ENCODE data around the gene TMEFF2.
"Not testable (repeated sequence)": the region's sequence is repeated elsewhere in the genome, so short reads cannot be mapped to it uniquely, and the experiment has no call there.

Gene TMEFF2

DNA sequence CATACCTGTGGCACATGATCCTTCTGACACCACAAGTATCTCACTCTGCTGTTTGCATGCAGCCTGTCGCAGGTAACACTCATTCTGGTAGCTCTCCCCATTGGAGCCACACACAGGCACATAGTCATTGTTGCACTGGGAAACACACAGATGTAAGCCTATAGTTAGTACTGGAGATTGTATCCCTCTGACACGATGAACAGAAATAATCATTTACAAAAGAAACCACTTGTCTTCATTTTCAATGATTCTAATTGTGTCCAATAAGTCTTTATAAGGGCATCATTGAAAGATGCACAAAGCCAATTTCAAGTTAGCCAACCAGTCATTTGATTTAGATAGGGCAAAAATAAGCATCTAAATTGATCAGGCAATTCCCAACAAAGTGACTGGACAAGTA, 10.4 kb downstream of the TMEFF2 start:
- DNase-seq (ENCODE audit: low read depth) = no peak

DNA sequence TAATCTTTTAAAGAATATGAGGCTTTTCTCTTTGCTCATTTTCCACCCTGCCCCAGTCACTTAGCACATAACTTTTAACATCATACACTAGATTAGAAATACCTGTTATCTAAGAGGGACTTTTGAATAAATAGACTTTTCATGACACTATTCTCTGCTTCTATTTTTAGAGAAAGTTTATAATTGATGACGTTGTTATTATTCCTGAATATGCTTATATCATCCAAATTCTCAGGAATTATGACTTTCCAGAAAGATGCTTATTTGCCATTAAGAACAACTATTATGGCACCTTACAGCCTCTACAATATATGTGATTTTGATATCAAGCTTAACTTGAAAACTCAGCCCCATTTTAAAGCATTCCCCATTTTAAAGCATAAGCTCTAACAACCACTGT, 11.4 kb downstream of the TMEFF2 start:
- DNase-seq (ENCODE audit: low read depth) = no peak

DNA sequence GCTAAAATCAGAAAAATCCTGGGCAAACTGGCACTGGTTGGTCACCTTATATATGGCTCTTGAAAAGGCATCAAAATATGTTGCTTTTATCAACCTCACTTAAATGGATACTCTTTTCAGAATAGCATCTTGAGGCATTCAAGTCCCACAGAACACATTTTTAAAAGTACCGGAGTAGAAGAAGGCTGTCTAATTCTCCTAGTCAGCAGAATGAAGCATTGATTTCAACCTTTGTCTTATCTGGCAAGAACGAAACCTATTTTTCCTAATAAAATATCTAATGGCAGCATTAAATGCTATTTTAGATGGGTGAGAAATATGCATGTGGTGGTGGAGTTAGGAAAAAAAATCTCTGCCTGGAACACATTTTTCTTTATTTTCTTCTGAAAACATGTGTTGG, 27.8 kb downstream of the TMEFF2 start:
- DNase-seq (ENCODE audit: low read depth) = no peak

DNA sequence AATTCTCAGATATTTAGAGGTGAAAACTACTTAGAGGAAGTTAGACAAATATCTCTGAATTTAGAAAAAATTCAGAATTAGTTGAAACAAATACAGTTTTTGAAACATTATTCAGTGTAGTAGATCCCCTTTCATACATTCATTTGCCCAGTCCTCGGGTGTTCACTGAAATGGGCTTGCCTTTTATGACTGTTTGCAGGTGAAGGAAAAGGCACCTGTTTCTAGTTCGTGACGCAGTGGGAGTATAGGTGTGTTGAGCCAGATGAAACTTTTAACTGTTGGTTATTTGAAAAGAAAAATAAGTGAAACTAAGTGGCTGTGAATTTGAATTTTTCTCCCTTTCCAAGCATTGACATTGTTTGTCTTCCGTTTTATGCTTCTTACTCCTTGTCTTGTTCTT, 28.9 kb downstream of the TMEFF2 start:
- no peak for DNase-seq (ENCODE audit: low read depth)

DNA sequence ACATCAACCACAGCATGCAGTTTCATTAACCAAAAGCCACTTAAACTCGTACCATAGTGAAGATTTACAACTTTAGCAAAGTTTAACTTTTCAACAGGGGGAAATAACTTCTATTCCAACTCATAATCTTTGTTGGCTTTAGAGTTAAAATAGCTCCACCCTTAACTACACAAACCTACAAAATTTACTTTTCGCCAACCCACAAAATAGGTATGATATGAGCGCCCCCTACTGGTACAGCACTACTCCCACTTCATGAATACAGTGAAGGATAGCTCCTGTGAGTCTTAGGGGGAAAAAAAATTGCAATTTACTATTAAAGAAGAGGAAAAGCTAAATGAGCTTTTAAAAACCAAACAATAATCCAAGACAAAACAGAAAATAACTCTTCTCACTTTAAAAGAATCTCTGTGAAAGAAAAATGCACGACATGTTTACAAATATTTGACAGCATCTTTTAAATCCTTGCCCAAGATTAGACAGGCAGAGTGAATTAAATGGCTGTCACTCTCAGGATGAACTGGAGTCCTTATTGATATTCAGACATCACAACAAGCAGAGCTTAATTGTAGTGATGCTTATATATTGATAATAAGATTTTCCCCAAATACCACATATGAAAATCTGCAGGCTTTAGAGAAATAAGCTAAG, 32.2 kb downstream of the TMEFF2 start:
- no peak for DNase-seq (ENCODE audit: low read depth)

DNA sequence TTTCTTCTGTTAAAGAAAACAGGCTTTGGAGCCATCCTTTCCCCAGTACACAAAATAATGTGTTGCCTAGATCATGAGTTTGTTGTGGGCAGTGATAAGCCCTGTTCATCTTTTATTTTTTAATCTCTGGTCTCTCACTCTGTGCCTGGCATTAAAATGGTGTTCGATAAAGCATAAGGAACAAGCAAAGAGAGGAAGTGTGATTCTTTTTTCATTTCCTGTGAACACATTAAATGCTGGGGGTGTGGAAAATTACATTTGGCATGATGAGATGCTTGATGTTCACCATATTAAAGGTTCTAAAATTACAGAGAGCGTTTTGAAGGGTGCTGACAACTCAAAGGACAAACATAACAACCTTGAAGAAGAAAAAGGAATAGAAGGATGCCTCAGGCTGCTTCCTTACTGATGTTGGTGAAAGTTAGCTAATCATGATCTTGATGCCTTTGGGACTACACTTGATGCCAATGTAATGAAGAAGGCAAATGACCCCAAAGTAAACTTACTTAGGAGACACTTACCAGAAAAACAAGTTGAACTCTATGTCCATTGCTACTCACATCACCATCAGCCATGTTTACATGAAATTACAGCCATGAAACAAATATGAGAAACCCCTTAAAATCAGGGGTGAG, 33.0 kb downstream of the TMEFF2 start:
- DNase-seq (ENCODE audit: low read depth) = no peak

DNA sequence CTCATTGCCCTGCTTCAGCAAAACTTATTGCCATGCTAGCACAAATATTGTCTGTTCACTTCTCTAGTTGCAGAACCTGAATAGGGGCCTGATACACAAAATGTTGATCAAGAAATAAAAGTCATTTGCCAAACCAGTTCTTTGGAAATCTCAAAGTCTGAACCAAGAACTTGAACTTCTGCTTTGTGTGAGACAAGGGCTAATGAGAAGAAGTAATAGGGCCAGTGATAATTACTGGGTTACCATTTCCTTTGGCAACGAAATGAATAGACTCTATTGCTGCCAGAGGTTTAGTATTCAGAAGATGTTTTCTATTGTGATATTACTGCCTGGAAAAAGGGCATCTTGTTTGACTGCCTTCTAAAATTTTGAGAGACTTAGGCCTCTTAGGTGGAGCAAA, 35.0 kb downstream of the TMEFF2 start:
- no peak for DNase-seq (ENCODE audit: low read depth)

DNA sequence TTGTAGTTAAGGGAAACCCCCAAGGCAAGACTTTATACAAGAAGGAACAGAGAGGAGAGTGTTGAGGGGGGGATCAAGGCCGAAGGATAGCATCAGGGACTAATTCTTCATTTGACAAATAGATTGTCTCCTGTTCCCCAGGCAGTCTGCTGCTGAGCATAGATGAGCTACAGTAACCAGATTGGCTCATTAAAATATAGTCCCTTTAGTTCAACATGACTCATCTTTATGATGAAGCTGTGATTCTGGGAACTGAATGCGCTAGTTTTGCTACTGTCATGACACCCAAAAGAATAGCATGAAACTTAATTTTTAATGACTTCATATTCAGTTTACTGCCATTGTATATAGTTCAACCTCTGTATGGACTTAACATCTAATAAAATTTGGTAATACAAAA, 35.5 kb downstream of the TMEFF2 start:
- no peak for DNase-seq (ENCODE audit: low read depth)

DNA sequence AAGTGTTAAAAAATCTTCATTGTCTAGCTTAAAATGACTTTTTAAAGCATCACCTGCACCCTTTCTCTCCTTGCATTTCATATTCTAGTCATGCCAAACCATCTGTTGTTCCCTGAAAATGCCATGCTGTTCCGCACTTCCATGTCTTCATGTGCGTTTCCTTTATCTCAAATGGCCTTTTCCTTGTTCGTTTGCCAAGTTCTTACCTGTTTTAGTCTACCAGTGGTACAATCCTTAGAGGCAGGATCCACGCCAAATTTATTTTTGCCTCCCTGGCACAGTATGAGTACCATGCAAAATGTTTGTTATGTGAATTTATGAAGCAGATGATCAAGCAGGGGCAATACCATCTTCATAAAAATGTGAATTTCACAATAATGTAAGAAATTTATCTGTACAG, 37.0 kb downstream of the TMEFF2 start:
- no peak for DNase-seq (ENCODE audit: low read depth)

DNA sequence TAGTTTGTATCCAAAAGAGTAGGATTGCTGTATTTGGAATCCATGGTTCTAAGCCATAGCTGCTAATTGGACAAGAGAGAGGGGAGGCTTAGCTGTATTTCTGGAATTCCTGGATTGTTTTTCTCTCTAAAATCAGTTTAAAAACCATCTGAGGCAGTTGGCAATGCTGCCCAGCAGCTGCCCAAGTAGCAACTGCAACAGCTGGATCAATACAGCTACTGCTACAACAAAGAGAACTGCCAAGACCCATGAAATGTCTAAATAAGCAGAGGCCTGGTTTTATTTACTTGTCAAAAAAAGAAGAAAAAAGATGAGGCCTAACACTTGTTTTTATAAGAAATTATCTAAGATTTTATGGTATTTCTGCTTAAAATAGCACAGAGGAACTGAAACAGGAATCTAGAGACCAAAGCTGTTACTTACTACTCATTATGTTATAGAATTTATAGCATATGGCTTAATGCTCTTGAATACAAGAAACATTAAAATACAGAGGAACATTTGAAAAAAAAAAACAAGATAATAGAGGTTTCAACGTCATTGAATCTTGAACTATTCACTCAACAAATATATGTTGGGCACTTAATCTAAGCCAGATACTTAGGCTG, 39.1 kb downstream of the TMEFF2 start:
- no peak for DNase-seq (ENCODE audit: low read depth)

DNA sequence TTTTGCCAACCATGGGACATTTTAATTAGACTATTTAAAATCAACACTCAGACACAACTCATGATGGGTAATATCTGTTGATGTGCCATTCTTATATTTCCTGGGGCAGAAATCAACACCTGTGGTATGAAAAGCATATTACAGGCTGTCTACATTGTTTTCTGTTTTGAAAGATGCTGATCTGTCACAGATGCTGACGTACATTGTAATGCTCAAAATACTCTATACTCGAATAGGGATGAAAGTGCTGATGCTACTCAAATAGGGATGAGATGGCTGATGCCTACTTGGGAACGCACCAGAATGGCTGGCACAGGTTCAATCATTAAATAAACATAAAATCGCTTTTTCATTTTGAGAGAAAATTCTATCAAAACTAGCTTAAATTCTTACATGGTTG, 41.2 kb downstream of the TMEFF2 start:
- DNase-seq (ENCODE audit: low read depth) = no peak

DNA sequence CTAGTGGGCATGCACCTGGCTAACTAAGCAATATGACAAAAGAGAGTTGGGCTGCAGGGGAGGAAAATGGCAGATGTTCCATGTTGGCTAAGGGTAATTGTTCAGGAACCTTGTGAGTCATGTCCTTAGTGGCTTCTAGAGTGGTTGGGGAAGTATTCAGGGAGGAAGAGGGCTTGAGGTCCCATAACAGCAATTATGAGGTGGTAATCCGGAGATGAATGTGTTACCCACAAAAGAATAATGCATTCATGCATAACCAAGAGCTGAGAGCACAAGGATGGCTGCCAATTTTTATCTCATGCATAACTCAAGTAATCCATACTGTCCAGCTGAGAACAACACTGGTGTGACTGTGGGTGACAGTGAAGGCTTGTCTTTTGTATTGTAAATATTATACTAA, 42.9 kb downstream of the TMEFF2 start:
- DNase-seq (ENCODE audit: low read depth) = peak; percentile 60

DNA sequence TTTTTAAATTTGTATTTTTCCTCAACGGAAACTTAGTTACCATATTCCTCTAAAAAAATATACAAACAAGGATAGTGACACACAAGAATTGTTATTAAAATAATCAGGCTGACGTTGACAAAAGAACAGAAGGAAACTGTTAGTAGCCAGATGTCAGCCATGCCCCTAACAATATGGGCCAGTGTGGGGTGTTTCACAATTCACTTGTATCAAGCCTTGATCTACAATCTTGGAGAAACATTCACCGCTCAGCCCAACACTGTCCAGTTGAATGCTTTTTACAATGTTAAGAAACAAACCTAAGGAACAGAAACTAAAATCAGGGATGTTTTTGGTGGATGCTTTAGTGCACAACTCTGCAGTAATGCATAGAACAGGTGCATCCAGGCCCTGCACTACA, 44.6 kb downstream of the TMEFF2 start:
- DNase-seq (ENCODE audit: low read depth) = no peak

DNA sequence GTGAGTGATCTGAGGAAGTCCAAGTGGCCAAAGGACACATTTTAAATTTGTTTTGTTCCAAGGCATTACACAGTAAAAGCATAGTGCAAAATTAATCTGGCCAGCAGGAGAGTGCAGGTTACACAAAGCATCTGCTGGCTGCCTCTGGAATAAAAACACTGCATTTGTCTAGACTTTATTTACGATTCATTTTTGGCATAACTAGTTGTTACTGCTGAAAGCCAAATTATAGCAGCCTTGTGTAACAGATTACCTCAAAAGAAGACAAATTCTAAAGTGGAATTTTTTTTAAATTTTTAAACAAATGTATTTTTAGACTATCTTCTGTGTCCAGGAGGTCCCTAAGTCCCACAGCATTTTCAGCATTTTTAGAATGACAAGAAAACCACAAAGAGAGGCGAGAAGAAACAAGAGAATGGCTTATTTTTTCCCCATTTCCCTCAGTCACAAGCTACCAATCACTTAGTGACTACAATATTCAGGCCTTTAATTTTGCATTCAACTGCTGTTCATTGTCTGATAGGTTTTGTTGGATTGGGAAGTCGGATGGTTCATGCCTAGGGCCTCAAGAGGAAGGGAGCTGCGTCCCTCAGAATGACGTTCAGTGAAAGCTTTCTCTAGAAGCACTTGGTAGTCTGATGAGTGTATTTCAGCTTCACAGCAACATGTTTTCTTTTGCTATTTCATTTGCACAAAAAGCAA, 46.0 kb downstream of the TMEFF2 start:
- no peak for DNase-seq (ENCODE audit: low read depth)

DNA sequence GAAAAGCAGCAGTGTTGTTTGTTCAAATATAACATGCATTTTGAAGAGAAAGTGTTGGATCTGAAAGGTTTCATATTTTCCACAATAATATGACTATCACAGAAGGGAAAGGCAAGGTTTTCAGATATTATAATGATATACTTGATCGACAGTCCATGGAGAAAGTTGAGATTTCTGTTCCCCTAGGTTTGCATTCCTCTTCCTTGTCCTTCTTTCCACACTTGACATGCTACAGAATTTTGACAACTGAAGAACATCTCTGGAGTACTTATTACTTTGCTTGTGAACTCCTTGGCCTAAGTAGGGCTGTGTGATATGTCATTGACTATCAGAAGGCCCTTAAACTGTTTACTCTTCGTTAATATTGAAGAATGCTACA, 46.5 kb downstream of the TMEFF2 start:
- no peak for DNase-seq (ENCODE audit: low read depth)

DNA sequence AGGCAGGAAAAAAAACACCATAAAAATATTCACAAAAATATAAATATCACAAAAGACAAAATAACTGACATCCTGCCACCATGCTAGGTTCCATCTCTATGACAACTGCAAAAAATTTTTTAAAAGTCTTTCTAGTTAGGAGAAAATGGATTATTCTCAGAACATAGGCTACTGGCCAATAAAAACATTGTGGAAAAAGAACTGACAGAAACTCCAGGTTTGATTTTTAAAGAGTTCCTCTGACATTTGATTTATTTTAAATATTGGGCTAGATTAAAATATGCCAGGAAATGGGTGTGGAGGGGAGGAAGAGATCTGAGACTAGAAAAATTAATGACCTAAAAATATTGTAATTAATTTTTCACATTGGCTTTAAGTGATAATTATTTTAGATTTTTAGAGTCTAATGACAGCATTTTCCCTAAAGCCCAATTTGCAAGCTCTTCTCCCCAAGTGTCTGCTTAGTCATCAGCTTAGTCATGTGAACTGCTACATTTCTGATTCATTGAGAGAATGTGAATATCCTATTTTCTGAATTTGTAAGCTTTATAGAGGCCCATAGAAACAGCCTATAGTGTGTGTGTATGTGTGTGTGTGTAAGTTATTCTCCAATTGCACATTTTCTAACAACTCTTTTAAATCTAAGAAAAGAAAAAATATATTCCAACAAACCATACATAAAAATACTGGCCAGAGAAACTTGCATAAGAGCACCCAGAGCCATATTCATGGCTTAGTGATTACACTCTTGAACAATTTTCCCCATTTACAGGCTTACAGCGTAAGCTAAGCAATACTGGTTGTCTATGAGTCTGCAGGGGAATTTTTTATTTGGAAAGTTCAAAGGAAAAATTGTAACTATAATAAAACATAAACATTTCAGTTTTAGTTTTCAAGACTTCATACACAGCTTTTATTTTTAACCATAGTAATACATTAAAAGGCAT, 48.4 kb downstream of the TMEFF2 start:
- no peak for DNase-seq (ENCODE audit: low read depth)

DNA sequence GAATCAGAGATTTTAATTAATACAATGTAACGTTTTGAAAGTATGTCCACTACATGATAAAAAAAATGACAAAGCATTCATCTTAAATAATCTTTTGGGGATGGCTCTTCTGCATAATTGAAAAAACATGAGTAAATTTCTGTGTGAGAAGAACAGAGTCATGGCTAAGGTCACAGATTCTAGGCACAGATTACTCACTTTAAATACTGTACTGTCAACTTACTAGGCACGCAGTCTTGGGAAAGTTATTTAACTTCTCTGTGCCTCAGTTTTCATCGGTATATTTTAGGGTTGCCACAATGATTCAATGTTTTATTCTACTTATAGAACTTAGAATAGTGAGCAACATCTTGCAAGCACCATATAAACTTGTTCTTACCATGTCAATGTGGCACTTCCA, 49.2 kb downstream of the TMEFF2 start:
- no peak for DNase-seq (ENCODE audit: low read depth)

DNA sequence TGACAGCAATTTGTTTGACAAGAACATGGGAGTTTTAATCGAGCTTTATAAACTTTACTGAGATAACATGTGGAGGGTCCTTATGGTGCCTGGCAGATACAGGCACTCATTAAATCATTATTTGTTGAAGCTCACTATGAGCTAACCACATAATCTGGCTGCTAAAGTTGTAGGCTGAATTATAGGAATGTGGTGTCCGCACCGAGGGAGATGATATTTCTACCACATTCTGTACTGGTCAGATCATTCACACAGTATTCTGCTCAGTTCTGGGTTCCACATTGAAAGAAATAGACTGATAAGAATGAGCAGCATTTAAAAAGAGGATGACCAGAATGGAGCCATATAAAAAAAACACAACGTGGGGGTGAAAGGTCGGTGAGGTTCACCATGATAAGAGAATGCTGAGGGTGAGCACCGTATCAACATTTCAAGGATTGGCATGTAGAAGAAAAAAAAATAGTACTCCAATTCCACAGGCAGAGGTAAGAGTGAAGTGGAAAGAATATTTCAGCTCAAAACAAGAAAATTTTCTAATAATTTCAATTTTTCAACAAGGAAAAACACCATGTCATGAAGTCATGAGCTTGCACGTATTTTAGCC, 54.4 kb downstream of the TMEFF2 start:
- DNase-seq (ENCODE audit: low read depth) = no peak

DNA sequence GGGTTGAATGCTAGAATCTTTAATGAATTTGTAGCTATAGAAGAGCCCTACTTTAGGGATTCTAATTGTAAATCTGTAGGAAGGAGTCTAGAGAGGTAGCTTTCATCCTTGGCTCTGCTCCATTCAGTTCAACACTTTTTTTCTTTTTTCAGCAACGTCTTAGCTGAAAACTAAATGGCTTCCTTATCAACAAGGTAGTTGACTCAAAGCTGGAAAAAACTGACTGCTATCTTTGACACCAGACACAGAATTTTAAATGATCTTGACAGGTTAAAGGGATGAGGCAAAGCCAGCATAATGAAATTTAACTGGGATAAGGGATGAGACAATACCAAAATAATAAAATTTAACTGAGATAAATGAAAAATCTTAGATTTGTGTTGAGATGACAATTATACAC, 54.9 kb downstream of the TMEFF2 start:
- no peak for DNase-seq (ENCODE audit: low read depth)

DNA sequence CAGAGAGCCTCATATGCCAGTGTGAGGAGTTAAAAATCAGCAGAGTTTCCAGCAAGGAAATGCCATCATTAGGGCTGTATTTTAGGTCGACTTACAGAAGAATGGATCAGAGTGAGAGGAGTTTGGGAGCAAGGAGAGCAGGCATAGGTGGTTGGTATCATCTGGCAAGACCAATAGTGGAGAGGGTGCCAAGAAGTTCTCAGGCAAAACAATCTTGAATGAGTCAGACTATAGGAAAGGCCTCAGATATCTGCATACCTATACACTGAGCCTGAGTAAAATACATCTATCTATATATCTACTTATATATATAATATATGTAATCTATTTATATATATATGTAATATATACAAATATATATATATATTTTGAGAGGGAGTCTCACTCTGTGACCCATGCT, 57.3 kb downstream of the TMEFF2 start:
- no peak for DNase-seq (ENCODE audit: low read depth)

DNA sequence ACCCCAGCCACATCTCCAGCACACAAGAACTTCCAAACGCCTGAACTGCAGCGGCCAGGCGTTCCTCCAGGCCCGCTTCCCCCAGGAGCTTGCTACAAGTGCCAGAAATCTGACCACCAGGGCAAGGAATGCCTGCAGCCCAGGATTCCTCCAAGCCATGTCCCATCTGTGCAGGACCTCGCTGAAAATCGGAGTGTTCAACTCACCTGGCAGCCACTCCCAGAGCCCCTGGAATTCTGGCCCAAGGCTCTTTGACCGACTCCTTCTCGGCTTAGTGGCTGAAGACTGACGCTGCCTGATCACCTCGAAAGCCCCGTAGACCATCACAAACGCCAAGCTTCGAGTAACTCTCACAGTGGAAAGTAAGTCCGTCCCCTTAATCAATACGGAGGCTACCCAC, 62.1 kb downstream of the TMEFF2 start:
- DNase-seq (ENCODE audit: low read depth) = not testable (repeated sequence)

DNA sequence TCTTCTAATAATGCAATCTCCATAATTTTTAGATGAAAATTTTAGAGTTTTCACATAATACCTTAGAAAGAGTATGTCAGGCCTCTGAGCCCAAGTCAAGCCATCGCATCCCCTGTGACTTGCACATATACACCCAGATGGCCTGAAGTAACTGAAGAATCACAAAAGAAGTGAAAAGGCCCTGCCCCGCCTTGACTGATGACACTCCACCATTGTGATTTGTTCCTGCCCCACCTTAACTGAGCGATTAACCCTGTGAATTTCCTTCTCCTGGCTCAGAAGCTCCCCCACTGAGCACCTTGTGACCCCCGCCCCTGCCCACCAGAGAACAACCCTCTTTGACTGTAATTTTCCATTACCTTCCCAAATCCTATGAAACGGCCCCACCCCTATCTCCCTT, 64.4 kb downstream of the TMEFF2 start:
- DNase-seq (ENCODE audit: low read depth) = not testable (repeated sequence)
